HG03342 (cell line): ENCODE results near the gene GRIK4.
"Not testable (repeated sequence)": the region's sequence is repeated elsewhere in the genome, so short reads cannot be mapped to it uniquely, and the experiment has no call there.

Experiments used
- ATAC-seq: cut with Tn5 transposase; IDR thresholded peaks from one replicate; pipeline ENCODE4 v1.9.1; 2021; ENCODE audit warnings: mild to moderate bottlenecking, moderate library complexity; ENCODE audit not compliant: unreplicated experiment

GRIK4 gene, protein sequence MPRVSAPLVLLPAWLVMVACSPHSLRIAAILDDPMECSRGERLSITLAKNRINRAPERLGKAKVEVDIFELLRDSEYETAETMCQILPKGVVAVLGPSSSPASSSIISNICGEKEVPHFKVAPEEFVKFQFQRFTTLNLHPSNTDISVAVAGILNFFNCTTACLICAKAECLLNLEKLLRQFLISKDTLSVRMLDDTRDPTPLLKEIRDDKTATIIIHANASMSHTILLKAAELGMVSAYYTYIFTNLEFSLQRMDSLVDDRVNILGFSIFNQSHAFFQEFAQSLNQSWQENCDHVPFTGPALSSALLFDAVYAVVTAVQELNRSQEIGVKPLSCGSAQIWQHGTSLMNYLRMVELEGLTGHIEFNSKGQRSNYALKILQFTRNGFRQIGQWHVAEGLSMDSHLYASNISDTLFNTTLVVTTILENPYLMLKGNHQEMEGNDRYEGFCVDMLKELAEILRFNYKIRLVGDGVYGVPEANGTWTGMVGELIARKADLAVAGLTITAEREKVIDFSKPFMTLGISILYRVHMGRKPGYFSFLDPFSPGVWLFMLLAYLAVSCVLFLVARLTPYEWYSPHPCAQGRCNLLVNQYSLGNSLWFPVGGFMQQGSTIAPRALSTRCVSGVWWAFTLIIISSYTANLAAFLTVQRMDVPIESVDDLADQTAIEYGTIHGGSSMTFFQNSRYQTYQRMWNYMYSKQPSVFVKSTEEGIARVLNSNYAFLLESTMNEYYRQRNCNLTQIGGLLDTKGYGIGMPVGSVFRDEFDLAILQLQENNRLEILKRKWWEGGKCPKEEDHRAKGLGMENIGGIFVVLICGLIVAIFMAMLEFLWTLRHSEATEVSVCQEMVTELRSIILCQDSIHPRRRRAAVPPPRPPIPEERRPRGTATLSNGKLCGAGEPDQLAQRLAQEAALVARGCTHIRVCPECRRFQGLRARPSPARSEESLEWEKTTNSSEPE

DNA sequence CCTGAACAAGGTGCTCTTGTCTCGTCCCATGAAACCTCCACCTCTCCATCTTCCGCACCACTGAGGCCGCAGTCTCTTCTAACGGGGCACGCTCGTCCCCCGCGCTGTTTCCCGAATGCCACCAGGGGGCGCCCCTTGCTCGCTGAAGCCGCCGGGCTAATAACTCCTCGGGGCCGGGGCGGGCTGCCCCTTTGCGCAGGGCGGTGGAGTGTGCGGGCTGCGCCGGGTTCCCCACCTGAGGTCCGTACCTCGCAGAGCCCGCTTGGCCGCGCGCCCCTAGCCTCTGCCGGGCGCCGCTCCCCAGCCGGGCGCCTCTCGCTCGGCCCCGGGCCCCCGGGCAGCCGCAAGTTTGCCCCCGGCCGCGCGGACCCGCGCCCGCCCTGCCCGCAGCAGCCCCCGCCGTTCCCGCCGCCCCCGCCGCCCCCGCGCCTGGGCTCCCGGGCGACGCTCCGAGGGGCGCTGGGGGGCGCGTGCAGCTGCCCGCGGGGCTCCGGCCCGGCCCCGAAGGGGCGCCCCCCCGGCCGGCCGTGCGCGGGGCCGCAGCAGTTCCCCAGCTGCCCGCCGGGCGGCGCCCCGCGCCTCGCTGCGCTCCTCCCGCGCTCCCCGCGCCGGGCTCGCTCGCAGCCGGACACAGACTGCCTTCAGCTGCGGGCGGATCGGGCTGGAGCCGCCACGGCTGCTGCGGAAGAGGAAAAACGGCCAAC is at the start of gene GRIK4:
TSS of gene GRIK4 (plus strand) at position 633 of the 704 bp plus-strand sequence. CDS start 148,571 bp downstream, outside the sequence.
- peak; percentile 73 for ATAC-seq

DNA sequence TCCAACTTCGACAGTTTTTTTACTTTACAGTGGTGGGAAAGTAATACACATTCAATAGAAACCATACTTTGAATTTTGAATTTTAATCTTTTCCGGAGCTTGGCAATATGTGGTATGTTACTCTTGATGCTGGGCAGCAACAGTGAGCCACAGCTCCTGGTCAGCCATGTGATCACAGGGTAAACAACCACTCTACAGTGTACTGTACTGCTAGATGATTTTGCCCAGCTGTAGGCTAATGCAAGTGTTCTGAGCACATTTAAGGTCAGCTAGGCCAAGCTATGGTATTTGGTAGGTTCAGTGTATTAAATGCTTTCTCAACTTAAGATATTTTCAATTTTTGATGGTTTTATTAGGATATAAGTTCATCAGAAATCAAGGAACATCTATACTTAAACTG is 48.7 kb upstream of the GRIK4 start:
- no peak for ATAC-seq

DNA sequence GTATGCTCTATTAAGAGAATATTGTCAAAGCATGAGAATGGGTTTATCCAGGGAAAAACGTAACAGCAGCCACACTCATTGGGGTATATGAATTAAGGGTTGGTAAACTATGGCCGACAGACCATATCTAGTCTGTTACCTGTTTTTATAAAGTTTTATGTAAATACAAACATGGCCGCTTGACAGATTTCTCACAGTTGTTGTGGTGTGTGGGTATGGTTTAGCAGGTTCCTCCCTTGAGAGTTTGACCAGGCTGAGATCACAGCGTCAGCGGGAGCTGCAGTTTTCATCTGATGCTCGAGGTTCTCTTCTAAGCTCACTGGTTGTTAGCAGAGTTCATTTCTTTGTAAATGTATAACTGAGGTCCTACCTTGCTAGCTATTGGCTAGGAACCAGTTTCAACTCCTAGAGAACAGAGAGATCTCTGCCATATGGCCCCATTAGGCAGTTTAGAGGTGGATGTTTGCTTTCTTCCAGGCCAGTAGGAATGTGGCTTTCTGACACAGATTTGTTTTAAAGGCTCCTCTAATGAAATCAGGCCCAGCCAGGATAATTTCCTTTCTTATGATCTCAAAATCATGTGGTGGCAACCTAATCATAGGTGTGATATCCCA is 45.5 kb upstream of the GRIK4 start:
- no peak for ATAC-seq

DNA sequence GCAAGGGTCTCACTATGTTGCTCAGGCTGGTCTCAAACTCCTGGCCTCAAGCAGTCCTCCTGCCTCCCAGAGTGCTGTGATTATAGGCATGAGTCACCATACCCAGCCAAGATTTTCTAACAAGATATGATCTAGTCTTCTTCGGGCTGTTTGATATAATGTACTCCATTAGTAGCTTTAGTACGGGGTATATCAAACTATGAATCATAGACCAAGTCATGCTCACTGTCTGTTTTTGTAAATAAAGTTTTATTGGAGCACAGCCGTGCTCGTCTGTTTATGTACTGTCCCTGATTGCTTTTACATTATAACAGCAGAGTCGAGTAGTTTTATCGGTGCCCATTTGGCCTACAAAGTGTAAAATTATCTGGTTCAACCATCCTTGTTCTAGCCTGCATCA is 43.9 kb upstream of the GRIK4 start:
- ATAC-seq = no peak

DNA sequence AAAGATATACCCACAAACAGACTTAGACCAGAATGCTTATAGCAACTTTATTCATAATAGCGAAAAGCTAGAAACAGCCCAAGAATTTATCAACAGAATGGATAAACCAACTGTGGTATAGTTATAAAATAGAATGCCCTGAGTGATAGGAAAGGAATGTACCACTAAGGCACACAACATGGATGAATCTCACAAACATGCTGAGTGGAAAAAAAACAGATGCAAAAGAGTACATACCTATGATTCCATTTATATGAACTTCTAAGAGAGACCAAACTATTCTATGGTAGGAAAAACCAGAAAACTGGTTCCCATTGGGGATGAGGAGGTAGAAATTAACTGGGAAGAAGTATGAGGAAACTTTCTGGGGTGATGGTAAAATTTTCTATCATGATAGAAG is 40.4 kb upstream of the GRIK4 start:
- no peak for ATAC-seq

DNA sequence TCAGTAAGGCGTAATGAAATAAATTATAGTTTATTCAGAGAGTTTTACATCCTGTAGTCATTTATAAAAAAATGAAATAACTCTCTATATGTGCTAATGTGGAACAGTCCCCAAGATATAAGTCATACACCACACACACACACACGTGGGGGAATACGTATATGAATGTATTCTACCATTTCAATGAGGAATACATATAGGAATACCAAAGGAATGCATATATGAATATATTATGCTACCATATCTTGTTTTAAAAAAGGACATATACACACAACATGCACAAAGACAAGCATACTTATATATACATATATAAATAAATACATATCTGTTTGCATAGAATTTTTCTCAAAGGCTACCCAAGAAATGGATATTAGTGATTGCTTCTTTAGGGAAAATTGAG is 39.6 kb upstream of the GRIK4 start:
- no peak for ATAC-seq

DNA sequence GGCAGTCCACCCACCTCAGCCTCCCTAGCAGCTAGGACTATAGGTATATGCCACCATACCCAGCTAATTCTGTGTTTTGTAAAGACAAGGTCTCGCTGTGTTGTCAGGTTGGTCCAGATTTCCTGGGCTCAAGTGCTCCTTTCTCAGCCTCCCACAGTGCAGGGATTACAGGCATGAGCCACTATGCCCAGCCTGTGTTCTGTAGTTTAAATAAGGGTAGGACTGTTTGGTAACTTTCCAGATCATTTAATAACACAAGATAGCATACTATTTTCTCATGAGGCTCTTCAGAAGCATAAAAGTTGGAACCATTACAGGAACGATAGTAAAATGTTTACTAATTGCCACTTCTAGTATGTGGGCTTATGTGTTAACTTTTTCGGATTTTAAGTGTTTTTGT is 38.0 kb upstream of the GRIK4 start:
- ATAC-seq = no peak

DNA sequence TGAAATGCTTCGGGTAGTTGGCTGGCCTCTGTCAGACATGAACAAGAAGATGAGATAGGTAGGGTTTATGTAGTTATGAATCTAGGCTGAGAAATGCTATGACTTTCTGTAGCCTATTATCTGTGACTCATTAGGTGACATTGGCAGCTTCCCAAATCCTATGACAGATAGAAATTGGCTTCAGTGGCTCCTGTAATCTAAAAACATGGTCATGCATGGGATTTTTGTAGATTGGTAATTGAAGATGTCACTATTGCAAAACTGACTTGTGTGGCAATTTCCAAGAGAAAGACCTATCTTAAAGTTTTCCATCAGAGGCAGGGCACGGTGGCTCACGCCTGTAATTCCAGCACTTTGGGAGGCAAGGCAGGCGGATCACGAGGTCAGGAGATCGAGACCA is 29.4 kb upstream of the GRIK4 start:
- no peak for ATAC-seq

DNA sequence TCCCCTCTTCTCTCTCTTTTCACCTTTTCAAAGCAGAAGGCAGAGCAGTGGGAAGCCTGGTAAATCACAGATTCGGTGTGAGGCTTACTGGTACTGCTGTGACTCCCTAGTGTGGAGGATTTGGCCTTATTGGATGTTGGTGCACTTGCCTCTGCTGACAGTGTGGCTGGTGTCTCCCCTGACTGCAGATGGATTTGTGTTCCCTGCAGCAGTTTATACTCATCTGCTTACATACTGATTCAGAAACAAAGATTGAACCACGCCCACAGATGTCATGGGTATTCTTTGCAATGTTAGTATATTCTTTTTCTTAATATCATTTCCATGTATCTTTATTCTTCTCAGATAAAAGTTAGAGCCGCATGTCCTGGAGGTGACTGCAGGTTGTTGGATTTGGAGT is 26.8 kb upstream of the GRIK4 start:
- ATAC-seq = no peak

DNA sequence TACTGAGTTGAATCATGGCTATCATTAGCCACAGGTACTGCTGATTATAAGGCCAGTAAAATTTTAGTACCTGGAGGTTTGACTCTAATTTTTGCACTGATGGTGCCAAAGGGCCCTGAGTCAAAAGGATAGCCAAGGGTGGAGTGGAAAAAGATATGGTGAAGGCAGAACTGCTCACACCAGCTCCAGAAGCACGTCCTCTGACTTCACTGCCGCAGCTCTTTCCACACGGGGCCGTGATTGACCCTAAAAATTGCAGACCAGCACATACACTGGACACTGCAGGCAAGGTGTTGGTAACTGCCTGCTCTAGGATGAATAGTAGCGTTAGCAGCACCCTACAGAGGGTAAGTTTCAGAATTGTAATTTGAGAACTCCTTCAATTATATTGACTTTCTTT is 25.4 kb upstream of the GRIK4 start:
- no peak for ATAC-seq

DNA sequence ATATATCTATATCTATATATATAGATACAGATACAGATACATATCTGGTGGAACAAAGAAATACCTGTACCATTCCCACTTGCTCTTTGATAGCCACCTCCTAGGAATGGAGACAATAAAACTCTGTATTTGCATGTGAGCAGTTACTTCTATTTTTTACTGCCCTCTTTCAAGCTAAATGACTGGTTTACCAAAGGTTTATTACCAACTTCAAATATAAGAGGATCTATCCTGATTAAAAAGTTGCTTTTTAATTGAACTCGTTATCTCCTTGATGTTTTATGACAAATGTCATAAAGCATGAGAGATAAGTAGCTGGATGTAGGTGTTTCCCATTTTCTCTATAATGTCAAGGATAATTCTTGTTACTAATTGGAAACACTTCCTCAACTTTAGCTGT is 21.7 kb upstream of the GRIK4 start:
- no peak for ATAC-seq

DNA sequence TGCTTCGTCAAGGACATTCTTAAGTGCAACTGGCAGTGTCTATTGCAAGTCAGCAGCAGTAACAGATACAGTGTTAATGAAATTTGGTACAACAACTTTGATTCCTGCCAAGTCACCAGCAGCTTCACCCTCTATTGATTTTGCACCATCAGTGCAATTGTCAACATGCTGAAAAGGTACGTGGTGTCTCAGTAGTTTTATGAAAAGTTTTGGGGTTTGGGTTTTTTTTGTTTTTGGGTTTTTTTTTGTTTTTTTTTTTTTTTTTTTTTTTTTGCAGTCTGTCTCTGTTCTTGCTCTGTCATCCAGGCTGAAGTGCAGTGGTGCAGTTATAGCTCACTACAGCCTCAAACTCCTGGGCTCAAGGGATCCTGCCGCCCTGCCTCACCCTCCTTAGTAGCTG is 19.1 kb upstream of the GRIK4 start:
- no peak for ATAC-seq

DNA sequence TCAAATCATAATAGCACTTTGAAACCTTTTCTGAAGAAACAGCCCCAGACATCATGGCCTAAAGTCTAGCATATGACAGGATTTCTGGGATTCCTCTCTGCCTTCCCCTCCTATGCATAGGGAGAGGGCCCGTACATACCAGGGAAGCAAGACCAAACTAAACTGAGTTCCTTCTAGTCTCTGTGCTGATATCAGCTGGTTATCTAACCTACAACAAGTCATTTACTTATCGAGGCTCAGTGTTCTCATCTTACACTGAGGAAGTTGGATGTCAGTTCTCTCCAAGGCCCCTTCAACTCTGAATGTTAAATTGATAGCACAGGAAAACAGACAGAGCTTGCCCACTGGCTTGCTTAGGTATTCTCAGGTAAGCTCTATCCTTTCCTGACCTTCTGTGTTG is 17.0 kb upstream of the GRIK4 start:
- no peak for ATAC-seq

DNA sequence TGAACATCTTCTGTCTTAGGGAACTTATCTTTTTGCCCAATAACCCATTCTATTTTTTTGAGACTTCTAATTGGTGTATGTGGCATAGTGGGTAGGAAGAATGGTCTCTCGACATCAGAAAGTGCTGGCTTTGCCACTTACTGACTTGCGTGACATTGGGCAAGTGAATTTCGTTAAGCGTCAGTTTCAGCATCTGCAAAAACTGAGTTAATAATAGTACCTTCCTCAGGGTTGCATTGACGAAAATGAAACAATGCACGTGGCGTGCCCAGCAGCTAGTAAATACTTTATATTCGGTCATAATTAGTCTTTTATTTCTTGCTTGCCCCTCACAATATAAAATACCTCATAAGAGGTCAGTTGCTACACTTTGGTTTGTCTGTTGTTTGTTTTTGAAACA is 12.5 kb upstream of the GRIK4 start:
- ATAC-seq = no peak

DNA sequence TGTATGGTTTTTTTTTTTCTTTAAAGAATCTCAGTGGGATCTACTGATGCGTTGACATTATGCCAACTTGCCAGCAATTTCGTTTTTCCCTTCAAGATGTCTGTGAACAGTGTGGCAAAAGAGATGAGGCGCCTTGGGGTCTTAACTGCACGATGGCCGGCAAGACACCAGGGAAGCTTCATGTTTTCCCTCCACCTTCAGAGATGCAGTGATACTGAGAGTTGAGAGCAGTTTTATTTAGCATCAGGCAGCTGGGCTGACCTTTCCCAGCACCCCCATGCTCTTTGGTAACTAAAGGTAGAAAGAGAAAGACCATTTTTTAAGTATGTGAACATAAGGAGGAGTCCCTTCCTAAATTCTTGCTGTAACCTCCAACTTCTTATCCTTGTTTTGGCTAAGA is 11.7 kb upstream of the GRIK4 start:
- ATAC-seq = no peak

DNA sequence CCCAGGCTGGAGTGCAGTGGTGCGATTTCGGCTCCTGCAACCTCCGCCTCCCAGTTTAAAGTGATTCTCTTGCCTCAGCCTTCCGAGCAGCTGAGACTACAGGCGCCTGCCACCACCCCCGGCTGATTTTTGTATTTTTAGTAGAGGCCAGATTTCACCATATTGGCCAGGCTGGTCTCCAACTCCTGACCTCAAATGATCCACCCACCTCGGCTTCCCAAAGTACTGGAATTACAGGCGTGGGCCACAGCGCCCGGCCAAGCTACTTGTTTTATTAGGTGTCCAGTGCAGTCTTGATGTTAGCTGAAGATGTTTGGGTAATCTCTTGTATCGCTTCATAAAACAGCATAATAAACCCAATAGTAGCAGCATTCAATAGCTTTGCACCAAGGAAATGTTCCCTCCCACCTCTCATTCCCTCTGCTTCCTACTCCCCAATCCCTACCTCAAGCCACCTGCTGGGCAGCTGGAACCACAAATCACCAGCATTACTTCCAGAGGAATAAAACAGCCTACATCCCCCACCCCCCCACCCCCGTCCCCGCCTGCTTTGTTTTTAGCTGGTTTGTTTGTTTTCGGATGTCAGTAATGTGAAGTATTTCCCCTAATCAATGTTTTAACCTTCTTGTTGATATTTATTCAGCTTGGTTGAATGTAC is 11.0 kb upstream of the GRIK4 start:
- no peak for ATAC-seq

DNA sequence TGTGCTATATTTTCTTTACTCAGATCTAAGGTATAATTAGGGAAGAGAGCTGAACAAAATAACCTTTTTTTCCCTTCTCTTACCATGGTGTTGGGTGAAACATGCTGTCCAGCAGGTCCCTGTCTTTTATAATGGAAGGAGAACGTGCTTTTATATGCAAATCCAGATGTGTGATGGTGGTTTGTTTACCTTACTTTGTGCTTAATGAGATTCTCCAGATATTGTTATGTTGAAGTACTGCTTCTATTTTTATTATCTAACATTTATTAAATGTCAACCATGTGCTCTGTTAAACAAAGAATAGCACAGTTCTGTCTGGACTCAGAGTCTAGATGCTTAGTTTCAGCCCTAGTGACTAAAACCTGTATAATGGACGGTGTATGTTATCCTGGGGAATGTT is 10.1 kb upstream of the GRIK4 start:
- ATAC-seq = no peak

DNA sequence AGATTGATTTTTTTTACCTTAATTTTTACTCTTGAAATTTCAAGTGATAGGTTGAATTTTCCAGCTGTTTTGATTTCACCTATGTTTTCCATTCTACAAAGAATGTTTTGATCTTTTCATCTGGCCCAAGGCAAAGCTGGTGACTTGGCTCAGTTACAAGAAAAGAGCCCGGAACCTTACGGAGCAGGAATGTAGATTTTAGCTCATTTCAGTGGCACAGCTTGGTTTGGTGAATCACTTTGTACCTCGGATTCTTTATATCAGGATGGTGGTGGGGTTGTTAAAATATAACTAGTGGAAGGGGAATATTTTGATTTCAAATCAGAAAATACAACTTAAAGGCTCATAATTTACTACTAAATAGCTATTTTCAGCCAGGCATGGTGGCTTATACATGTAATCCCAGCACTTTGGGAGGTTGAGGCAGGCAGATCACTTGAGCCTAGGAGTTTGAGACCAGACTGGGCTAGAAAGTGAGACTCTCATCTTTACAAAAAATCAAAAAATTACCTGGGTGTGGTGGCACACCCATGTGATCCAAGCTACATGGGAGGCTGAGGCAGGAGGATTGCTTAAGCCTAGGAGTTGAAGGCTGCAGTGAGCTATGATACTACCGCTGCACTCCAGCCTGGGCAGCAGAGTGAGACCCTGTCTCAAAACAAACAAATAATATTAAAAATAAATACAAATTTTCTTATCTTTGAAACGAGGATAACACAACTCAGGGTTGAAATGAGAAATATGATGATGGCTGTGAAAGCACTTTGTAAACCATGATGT is 9.4 kb upstream of the GRIK4 start:
- ATAC-seq = no peak

DNA sequence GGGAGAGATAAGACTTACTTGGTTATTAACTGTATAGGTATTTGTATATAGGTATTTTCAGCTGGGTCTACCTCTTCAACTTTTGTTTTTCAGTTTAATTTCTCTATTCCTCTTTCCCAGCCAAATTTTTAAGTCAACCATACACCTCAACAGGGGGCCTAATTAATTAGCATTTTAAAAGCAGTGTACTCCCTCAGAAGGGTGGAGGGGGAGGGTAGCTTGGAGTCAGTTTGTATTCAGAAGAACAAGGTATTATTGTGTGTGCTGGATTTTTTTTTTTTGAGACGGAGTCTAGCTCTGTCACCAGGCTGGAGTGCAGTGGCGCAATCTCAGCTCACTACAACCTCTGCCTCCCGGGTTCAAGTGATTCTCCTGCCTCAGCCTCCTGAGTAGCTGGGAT is 8.0 kb upstream of the GRIK4 start:
- ATAC-seq = not testable (repeated sequence)
